HG03469 (cell line): ENCODE results near the gene STK16.
"Not testable (repeated sequence)": the region's sequence is repeated elsewhere in the genome, so short reads cannot be mapped to it uniquely, and the experiment has no call there.

Source experiments
- ATAC-seq: cut with Tn5 transposase; IDR thresholded peaks from one replicate; pipeline ENCODE4 v1.9.1; 2021; ENCODE audit warnings: mild to moderate bottlenecking, moderate library complexity, moderate number of reproducible peaks; ENCODE audit not compliant: unreplicated experiment

The STK16 gene

DNA sequence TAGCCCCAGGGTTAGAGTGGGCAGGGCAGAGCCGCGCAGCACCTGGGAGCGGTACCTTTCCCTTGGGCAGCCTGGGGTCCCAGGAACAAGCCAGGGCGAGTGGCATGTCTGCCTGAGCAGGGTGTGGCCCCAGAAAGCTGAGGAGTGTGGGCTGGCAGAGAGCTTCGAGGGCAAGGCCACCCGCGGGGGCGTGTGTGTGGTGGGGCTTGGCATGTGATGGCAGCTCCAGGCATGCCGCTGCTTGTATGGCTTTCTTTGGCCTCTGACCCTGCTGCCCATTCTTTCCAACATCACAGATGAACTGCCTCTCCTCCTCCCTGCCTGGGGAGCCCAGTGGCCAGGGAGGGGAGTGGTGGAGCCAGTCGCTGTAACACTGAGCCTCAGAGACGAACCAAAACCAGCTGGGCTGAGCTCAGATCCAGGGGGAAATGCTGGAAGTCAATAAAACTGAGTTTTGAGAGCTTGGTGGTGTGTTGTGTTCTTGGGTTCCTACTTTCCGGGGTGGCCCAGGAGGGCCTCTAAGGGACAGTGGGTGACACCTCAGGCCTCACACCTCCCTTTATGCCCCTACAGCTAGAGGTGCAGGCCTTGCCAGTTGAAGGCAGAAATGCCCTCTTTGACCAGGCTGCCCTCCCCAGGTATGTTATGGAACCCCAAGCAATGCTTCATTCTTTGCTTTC lies 41.3 kb downstream of the STK16 start:
- ATAC-seq = no peak

GRCh38 chr2:219287116-219287440 lies 41.8 kb downstream of the STK16 start:
- ATAC-seq = not testable (repeated sequence)

GRCh38 chr2:219287580-219288265 lies 42.4 kb downstream of the STK16 start:
- no peak for ATAC-seq

GRCh38 chr2:219289195-219289536 lies 43.9 kb downstream of the STK16 start:
- ATAC-seq = no peak

- no peak for ATAC-seq
Observed at GRCh38 chr2:219289537-219290361, 44.5 kb downstream of the STK16 start.

DNA sequence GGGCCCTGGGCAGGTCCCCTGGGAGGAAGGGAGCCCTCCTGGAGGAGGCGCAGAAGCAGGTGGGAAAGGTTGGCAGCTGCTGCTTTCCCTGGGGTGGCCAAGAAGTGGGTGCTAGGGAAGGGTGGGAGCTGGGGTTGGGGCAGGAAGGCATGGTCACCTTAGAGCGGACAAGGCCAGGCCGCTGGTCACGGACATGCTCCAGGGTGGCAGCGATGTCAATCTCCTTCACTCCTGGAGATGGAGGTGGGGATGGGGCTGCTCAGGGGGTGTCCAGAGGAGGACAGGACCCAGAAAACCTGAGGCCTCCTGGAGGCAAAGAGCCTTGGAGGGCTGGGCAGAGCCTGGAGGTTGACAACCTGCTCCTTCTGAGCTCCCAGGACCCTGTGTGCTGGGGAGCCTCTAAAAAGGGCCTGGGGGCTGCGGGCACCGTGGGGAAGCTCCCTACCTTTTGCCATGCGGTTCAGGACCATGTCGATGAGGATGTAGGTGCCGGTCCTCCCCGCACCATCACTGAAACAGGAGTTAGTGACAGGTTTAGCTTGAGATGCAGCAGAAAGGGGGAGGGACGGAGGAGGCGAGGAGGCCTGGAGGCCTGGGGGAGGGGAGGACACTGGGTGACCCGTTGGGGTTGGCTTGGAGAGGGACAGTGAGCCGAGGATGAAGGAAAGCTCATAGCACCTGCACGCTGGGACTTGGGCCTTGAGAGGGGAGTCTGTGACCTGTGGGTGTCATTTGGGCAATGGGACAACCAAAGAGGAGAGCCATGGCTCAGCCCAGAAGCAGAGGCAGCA lies 45.3 kb downstream of the STK16 start:
- no peak for ATAC-seq

DNA sequence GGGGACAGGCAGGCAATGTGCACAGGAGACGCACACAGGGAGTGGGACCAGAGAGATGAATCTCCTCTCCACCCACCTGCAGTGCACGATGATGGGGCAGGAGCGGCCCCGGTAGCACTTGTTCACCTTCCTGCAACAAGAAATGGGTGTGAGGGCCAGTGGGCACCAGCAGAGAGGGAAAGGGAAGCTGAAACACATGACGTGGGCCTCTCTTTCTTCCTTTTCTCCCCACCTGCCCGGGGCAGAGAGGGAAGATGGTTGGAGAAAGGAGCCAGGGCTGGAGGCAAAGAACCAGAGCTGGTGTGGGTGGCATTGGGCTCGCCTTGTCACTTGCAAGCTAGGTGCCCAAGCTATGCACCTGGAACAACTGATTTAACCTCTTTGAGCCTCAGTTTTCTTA lies 46.1 kb downstream of the STK16 start:
- ATAC-seq = no peak

- no peak for ATAC-seq
Observed at GRCh38 chr2:219291910-219292490, 46.7 kb downstream of the STK16 start.

GRCh38 chr2:219292616-219293015 lies 47.3 kb downstream of the STK16 start:
- ATAC-seq = no peak

GRCh38 chr2:219293736-219294231 lies 48.5 kb downstream of the STK16 start:
- ATAC-seq = no peak

GRCh38 chr2:219294356-219295351 lies 49.4 kb downstream of the STK16 start:
- ATAC-seq = peak; percentile 80

DNA sequence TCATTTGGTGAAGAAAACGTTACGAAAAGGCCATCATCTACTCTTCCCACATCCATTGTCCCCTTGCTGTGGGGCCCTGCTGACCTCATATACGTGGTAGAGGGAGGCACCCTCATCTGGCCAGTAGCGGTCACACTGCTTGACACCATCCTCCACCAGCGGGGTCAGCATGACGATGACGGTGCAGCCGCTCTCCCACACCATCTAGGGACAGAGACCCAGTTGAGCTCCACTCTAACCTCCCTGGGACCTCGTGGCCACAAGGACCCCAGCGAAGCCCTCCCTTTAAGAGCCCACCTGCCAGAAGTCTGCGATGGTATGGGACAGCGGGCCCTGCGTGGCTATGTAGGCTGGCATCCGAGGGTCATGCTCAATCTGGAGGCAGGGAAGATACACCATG lies 50.9 kb downstream of the STK16 start:
- no peak for ATAC-seq

DNA sequence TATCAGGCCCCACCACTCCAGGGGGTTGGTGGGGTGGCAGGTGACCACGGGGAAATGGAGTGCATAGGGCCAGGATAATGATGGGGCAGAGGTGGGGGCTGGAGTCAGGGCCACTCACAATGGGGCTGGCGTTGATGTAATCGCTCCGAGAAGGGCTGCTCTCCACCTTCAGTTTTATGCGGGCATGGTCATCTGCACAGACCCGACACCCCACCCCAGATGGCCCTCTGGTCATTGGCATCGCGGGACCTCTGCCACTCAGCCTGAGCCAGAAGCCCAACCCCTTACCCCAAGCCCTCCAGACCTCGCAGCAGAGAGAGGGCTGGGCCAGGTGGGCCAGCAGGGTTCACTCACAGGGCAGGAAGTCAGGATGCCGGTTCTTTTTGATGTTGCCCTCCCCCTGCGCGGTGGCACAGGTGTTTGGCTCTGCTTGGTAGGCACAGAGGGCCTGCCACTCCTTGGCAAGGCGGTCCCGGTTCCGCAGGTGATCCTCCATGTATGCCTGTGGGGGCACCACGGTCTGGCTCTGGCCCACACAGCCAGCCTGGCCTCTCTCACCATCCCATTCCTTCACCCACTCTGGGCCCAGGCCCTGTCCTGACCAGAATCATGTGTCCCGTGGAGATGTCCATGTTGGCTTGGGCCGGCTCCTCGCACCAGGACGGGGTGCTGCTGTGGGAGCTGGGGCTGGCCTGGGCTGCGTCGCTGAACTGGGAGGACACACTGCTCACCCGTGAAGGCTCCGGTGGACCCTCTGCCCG lies 51.5 kb downstream of the STK16 start:
- no peak for ATAC-seq

- ATAC-seq = no peak
Observed at GRCh38 chr2:219297766-219298456, 52.6 kb downstream of the STK16 start.

GRCh38 chr2:219298759-219299371 lies 53.6 kb downstream of the STK16 start:
- no peak for ATAC-seq

GRCh38 chr2:219299372-219299760 lies 54.1 kb downstream of the STK16 start:
- ATAC-seq = no peak
